ENCODE data around the gene TTC9B. TPM values are rescaled to one million over a fixed set of nuclear protein-coding genes. Genes with fewer than 3 reads are reported as not detected.

Gene TTC9B
- total and polyA plus RNA-seq, 2 of the 4 experiments (the other 2 are of a cell fraction) = not detected

DNA sequence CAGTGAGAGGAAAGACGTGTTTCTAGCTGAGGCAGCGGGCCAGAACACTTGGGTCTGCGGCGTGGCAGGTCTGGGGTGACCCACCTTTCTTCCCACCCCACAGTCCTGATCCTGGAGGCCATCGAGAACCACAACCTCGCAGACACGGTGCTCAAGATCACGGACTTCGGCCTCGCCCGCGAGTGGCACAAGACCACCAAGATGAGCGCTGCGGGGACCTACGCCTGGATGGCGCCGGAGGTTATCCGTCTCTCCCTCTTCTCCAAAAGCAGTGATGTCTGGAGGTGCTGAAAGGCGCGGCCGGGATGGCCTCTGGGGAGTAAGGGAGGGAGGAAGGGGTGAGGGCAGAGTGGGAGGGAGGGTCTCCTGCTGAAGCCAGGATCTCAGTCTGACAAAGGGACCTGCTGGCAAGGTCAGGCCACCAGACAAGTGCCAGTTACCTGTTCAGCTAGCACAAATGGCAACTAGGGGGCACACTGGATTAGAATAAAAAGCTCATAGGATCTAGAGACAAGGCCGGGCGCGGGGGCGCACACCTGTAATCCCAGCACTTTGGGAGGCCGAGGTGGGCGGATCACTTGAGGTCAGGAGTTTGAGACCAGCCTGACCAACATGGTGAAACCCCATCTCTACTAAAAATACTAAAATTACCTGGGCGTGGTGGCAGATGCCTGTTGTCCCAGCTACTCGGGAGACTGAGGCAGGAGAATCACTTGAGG lies 19.8 kb downstream of the TTC9B start:
- dilution Hi-C loops (cut with HindIII; ENCODE audit: low sequenced_read_pairs, unreplicated experiment) (no loop called here), intact Hi-C loops (cut with micrococcal nuclease) (no loop called here), in situ Hi-C loops (cut with MboI; ENCODE audit: low sequenced_read_pairs) (no loop called here)
- Histone ChIP-seq H2AFZ (replicated peaks; ENCODE audit: low read length, poor library complexity) (no peak overlapping the region), H3K9me3 (ENCODE audit: control insufficient read depth, insufficient read depth, low read length) (no peaks in the 10 kb centered on the region), H3K4ac (ENCODE audit: low read depth, low read length) (no peak overlapping the region), H3K27me3 (ENCODE audit: control insufficient read depth, insufficient read depth, low read length) (no peaks in the 10 kb centered on the region), H2BK15ac (ENCODE audit: low read depth, low read length) (no peak overlapping the region), H2BK120ac (ENCODE audit: low read depth, low read length) (no peak overlapping the region), H2BK20ac (ENCODE audit: low read depth, low read length) (no peak overlapping the region), H4K20me1 (ENCODE audit: insufficient read depth, low read length) (no peaks in the 10 kb centered on the region), H3K4me2 (ENCODE audit: low read depth, low read length) (no peak overlapping the region), H4K91ac (ENCODE audit: insufficient read depth, low read depth, low read length) (no peak overlapping the region), H3K18ac (ENCODE audit: low read depth, low read length) (no peak overlapping the region), H3K4me1 (ENCODE audit: control insufficient read depth, insufficient read depth, low read length) (no peaks in the 10 kb centered on the region), H3K23ac (ENCODE audit: low read depth, low read length) (no peak overlapping the region), H4K8ac (ENCODE audit: low read depth in 2 of 2, low read length in 2 of 2) (no peak overlapping the region), H2AK9ac (replicated peaks; ENCODE audit: low read depth, low read length, poor library complexity) (no peak overlapping the region), H2BK5ac (ENCODE audit: low read depth, low read length, poor library complexity, severe bottlenecking) (no peak overlapping the region), H3K79me1 (ENCODE audit: low read depth in 1 of 2, low read length in 2 of 2) (peaks cover 0 to 13% of the 10 kb centered on the region in 2 experiments; a peak in 3 of 4 replicates), H3K9ac (ENCODE audit: low read depth, low read length) (no peak overlapping the region), H4K5ac (ENCODE audit: low read depth, low read length) (no peak overlapping the region), H3K27ac (ENCODE audit: insufficient read depth, low read length) (no peak overlapping the region), H3K36me3 (ENCODE audit: control insufficient read depth, insufficient read depth, low read length) (peaks cover 14% of the 10 kb centered on the region), H2AK5ac (ENCODE audit: low read depth, low read length) (no peak overlapping the region), H3K4me3 (ENCODE audit: insufficient read depth, low read depth, low read length) (no peak overlapping the region), H3K9me1 (ENCODE audit: insufficient read depth, low read length) (peaks cover 5% of the 10 kb centered on the region), H3K56ac (ENCODE audit: extremely low read depth, insufficient read depth, low read length) (no peak overlapping the region), H3K14ac (replicated peaks; ENCODE audit: low read depth, low read length) (no peak overlapping the region)
- WGBS, 2 experiments (ENCODE audit: extremely low coverage in 2 of 2, insufficient read length in 1 of 2) = 91% methylated on average over 4 of the region's 29 CpGs; no CpG with 5 or more reads in 1 of the 2 experiments
- DNase-seq = no peak
- ChIA-PET CTCF (no interaction called here), POLR2A (ENCODE audit: unreplicated experiment) (no interaction called here)
- TF ChIP-seq SMC3 (IDR thresholded peaks at IDR 0.05; ENCODE audit: low read depth, low read length) (no peak), RCOR1 (IDR thresholded peaks at IDR 0.05; ENCODE audit: insufficient replicate concordance, low read length) (no peak), CEBPB (IDR thresholded peaks at IDR 0.05; ENCODE audit: low read depth, low read length) (no peak), RFX5 (IDR thresholded peaks at IDR 0.05; ENCODE audit: low read depth, low read length) (no peak), FOS (IDR thresholded peaks at IDR 0.05; ENCODE audit: low read depth, low read length) (no peak), MXI1 (IDR thresholded peaks at IDR 0.05; ENCODE audit: borderline replicate concordance, low read depth, low read length) (no peak), MAZ (IDR thresholded peaks at IDR 0.05; ENCODE audit: borderline replicate concordance, low read depth, low read length) (no peak), RAD21 (IDR thresholded peaks at IDR 0.05; ENCODE audit: low read length) (no peak), NFE2L2 (IDR thresholded peaks at IDR 0.05; ENCODE audit: low read depth, low read length) (no peak), MAFK (IDR thresholded peaks at IDR 0.05; ENCODE audit: low read depth, low read length) (no peak)
- TF ChIP-seq, protein P1, sequence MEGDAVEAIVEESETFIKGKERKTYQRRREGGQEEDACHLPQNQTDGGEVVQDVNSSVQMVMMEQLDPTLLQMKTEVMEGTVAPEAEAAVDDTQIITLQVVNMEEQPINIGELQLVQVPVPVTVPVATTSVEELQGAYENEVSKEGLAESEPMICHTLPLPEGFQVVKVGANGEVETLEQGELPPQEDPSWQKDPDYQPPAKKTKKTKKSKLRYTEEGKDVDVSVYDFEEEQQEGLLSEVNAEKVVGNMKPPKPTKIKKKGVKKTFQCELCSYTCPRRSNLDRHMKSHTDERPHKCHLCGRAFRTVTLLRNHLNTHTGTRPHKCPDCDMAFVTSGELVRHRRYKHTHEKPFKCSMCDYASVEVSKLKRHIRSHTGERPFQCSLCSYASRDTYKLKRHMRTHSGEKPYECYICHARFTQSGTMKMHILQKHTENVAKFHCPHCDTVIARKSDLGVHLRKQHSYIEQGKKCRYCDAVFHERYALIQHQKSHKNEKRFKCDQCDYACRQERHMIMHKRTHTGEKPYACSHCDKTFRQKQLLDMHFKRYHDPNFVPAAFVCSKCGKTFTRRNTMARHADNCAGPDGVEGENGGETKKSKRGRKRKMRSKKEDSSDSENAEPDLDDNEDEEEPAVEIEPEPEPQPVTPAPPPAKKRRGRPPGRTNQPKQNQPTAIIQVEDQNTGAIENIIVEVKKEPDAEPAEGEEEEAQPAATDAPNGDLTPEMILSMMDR (conservative IDR thresholded peaks at IDR 0.05; ENCODE audit: low read depth, low read length) = no peak
- TF ChIP-seq, protein P2, sequence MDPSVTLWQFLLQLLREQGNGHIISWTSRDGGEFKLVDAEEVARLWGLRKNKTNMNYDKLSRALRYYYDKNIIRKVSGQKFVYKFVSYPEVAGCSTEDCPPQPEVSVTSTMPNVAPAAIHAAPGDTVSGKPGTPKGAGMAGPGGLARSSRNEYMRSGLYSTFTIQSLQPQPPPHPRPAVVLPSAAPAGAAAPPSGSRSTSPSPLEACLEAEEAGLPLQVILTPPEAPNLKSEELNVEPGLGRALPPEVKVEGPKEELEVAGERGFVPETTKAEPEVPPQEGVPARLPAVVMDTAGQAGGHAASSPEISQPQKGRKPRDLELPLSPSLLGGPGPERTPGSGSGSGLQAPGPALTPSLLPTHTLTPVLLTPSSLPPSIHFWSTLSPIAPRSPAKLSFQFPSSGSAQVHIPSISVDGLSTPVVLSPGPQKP (IDR thresholded peaks at IDR 0.05; ENCODE audit: borderline replicate concordance, low read depth, low read length) = no peak
- BruUV-seq (replicated peaks) = no TSS peak
- no peak for ATAC-seq (ENCODE audit: low read depth)
